ENCODE results near the gene SCFD2. TPM values are rescaled to one million over a fixed set of nuclear protein-coding genes. Genes with fewer than 3 reads are reported as not detected.
"Not testable (repeated sequence)": the region's sequence is repeated elsewhere in the genome, so short reads cannot be mapped to it uniquely, and the experiment has no call there.

SCFD2 gene
- polyA plus RNA-seq: 1 to 10 TPM; 2.2 to 8.4 (median 5.6) TPM
- long read RNA-seq, donor 1, partial matches to known transcripts: 25 of 25 reads
- long read RNA-seq, donor 1, other reads (novel, unspliced or antisense): 0 of 25 reads
- long read RNA-seq, donor 2: 0 reads
- long read RNA-seq, donor 3, partial matches to known transcripts: 6 of 6 reads
- long read RNA-seq, donor 3, other reads (novel, unspliced or antisense): 0 of 6 reads
- long read RNA-seq, donor 4: 0 reads
- long read RNA-seq, donor 5: 0 reads
- long read RNA-seq, donor 6: 0 reads
- long read RNA-seq, donor 7: 0 reads
- long read RNA-seq, donor 8: 0 reads
- long read RNA-seq, donor 9: 0 reads
- long read RNA-seq, donor 10, partial matches to known transcripts: 66 of 66 reads
- long read RNA-seq, donor 10, other reads (novel, unspliced or antisense): 0 of 66 reads

GRCh38 chr4:53365486-53366300 is at the start of gene SCFD2:
SCFD2 (minus strand) TSS chr4:53366061.
- FAIRE-seq (no peak), DNase-seq (peak; percentile 99 to 100)
- peak within 1 kb of the TSS; percentile 74 to 91 (median 79) for H3K4me3 ChIP-seq (ENCODE audit: low read depth in 1 of 3, low read length in 3 of 3)
- H3K9me3 ChIP-seq (ENCODE audit: control insufficient read depth in 2 of 2, insufficient read depth in 1 of 2, low read depth in 1 of 2, low read length in 1 of 2): no peaks in the 10 kb centered on the region
- no peaks in the 10 kb centered on the region for H3K27me3 ChIP-seq (ENCODE audit: control insufficient read depth in 3 of 3, insufficient read depth in 3 of 3, low read length in 3 of 3)
- H3K27ac ChIP-seq (ENCODE audit: low read depth in 1 of 3, low read length in 2 of 3): peak within 1 kb of the TSS in 2 of 3 donors; percentile 65 to 71
- H3K4me1 ChIP-seq (ENCODE audit: control insufficient read depth in 3 of 3, insufficient read depth in 2 of 3, low read depth in 1 of 3, low read length in 2 of 3): peaks cover 0 to 2% (median 0%) of the 10 kb centered on the region in 3 donors
- peaks cover 0 to 1% (median 0%) of the 10 kb centered on the region in 3 donors for H3K36me3 ChIP-seq (ENCODE audit: control insufficient read depth in 3 of 3, insufficient read depth in 2 of 3, low read depth in 1 of 3, low read length in 3 of 3)
- WGBS, 3 donors: 0% methylated on average over 46 to 51 of the region's 51 CpGs

GRCh38 chr4:53409479-53409878 is 43.6 kb upstream of the SCFD2 start:
- H3K9me3 ChIP-seq (ENCODE audit: control insufficient read depth in 2 of 2, insufficient read depth in 1 of 2, low read depth in 1 of 2, low read length in 1 of 2); H3K36me3 ChIP-seq (ENCODE audit: control insufficient read depth in 3 of 3, insufficient read depth in 2 of 3, low read depth in 1 of 3, low read length in 3 of 3); H3K4me1 ChIP-seq (ENCODE audit: control insufficient read depth in 3 of 3, insufficient read depth in 2 of 3, low read depth in 1 of 3, low read length in 2 of 3); H3K27me3 ChIP-seq (ENCODE audit: control insufficient read depth in 3 of 3, insufficient read depth in 3 of 3, low read length in 3 of 3); FAIRE-seq; H3K27ac ChIP-seq (ENCODE audit: low read depth in 1 of 3, low read length in 2 of 3); H3K4me3 ChIP-seq (ENCODE audit: low read depth in 1 of 3, low read length in 3 of 3); DNase-seq: not testable (repeated sequence)
- 95 to 96% (median 95%) methylated on average over 11 of the region's 11 CpGs for WGBS, 3 donors

- Histone ChIP-seq H3K27ac (ENCODE audit: low read depth in 1 of 3, low read length in 2 of 3) (no peak overlapping the region), H3K36me3 (ENCODE audit: control insufficient read depth in 3 of 3, insufficient read depth in 2 of 3, low read depth in 1 of 3, low read length in 3 of 3) (peaks cover 0 to 8% (median 4%) of the 10 kb centered on the region in 3 donors), H3K4me3 (ENCODE audit: low read depth in 1 of 3, low read length in 3 of 3) (no peak overlapping the region), H3K9me3 (ENCODE audit: control insufficient read depth in 2 of 2, insufficient read depth in 1 of 2, low read depth in 1 of 2, low read length in 1 of 2) (no peaks in the 10 kb centered on the region), H3K4me1 (ENCODE audit: control insufficient read depth in 3 of 3, insufficient read depth in 2 of 3, low read depth in 1 of 3, low read length in 2 of 3) (peaks cover 0 to 7% (median 4%) of the 10 kb centered on the region in 3 donors), H3K27me3 (ENCODE audit: control insufficient read depth in 3 of 3, insufficient read depth in 3 of 3, low read length in 3 of 3) (no peaks in the 10 kb centered on the region)
- DNase-seq (no peak), FAIRE-seq (no peak)
- 83 to 93% (median 88%) methylated on average over 4 of the region's 4 CpGs for WGBS, 3 donors
Observed at GRCh38 chr4:53380221-53380620, 14.4 kb upstream of the SCFD2 start.

GRCh38 chr4:53378171-53378482 is 12.3 kb upstream of the SCFD2 start:
- no peak for FAIRE-seq
- no peak for DNase-seq
- H3K4me3 ChIP-seq (ENCODE audit: low read depth in 1 of 3, low read length in 3 of 3): peak overlapping the region; percentile 97 to 100 (median 98)
- H3K27ac ChIP-seq (ENCODE audit: low read depth in 1 of 3, low read length in 2 of 3): peak overlapping the region; percentile 92 to 95 (median 95)
- peaks cover 0 to 7% (median 4%) of the 10 kb centered on the region in 3 donors for H3K4me1 ChIP-seq (ENCODE audit: control insufficient read depth in 3 of 3, insufficient read depth in 2 of 3, low read depth in 1 of 3, low read length in 2 of 3)
- no peaks in the 10 kb centered on the region for H3K27me3 ChIP-seq (ENCODE audit: control insufficient read depth in 3 of 3, insufficient read depth in 3 of 3, low read length in 3 of 3)
- H3K36me3 ChIP-seq (ENCODE audit: control insufficient read depth in 3 of 3, insufficient read depth in 2 of 3, low read depth in 1 of 3, low read length in 3 of 3): peaks cover 0 to under 1% (median 0%) of the 10 kb centered on the region in 3 donors
- 0 to 1% (median 0%) methylated on average over 10 of the region's 10 CpGs for WGBS, 3 donors
- H3K9me3 ChIP-seq (ENCODE audit: control insufficient read depth in 2 of 2, insufficient read depth in 1 of 2, low read depth in 1 of 2, low read length in 1 of 2): no peaks in the 10 kb centered on the region

GRCh38 chr4:53377319-53378170 is 11.7 kb upstream of the SCFD2 start, which contains the start of gene FIP1L1:
FIP1L1 (plus strand) TSS chr4:53377641; CDS start chr4:53377839, 198 bp downstream.
- H3K4me1 ChIP-seq (ENCODE audit: control insufficient read depth in 3 of 3, insufficient read depth in 2 of 3, low read depth in 1 of 3, low read length in 2 of 3): peaks cover 0 to 7% (median 4%) of the 10 kb centered on the region in 3 donors
- peak within 1 kb of the TSS; percentile 97 to 100 (median 98) for H3K4me3 ChIP-seq (ENCODE audit: low read depth in 1 of 3, low read length in 3 of 3)
- no peaks in the 10 kb centered on the region for H3K27me3 ChIP-seq (ENCODE audit: control insufficient read depth in 3 of 3, insufficient read depth in 3 of 3, low read length in 3 of 3)
- no peaks in the 10 kb centered on the region for H3K36me3 ChIP-seq (ENCODE audit: control insufficient read depth in 3 of 3, insufficient read depth in 2 of 3, low read depth in 1 of 3, low read length in 3 of 3)
- no peaks in the 10 kb centered on the region for H3K9me3 ChIP-seq (ENCODE audit: control insufficient read depth in 2 of 2, insufficient read depth in 1 of 2, low read depth in 1 of 2, low read length in 1 of 2)
- FAIRE-seq: no peak
- 0% methylated on average over 79 to 85 of the region's 85 CpGs for WGBS, 3 donors
- peak; percentile 95 to 98 for DNase-seq
- H3K27ac ChIP-seq (ENCODE audit: low read depth in 1 of 3, low read length in 2 of 3): peak within 1 kb of the TSS; percentile 92 to 95 (median 95)

- Histone ChIP-seq H3K4me3 (ENCODE audit: low read depth in 1 of 3, low read length in 3 of 3) (peak overlapping the region in 2 of 3 donors; percentile 97 to 100), H3K27ac (ENCODE audit: low read depth in 1 of 3, low read length in 2 of 3) (peak overlapping the region in 1 of 3 donors; percentile 64), H3K4me1 (ENCODE audit: control insufficient read depth in 3 of 3, insufficient read depth in 2 of 3, low read depth in 1 of 3, low read length in 2 of 3) (peaks cover 0 to 7% (median 4%) of the 10 kb centered on the region in 3 donors), H3K9me3 (ENCODE audit: control insufficient read depth in 2 of 2, insufficient read depth in 1 of 2, low read depth in 1 of 2, low read length in 1 of 2) (no peaks in the 10 kb centered on the region), H3K36me3 (ENCODE audit: control insufficient read depth in 3 of 3, insufficient read depth in 2 of 3, low read depth in 1 of 3, low read length in 3 of 3) (no peaks in the 10 kb centered on the region), H3K27me3 (ENCODE audit: control insufficient read depth in 3 of 3, insufficient read depth in 3 of 3, low read length in 3 of 3) (no peaks in the 10 kb centered on the region)
- WGBS, 3 donors: 41 to 51% (median 45%) methylated on average over 5 of the region's 5 CpGs
- no peak for FAIRE-seq
- DNase-seq: no peak
Observed at GRCh38 chr4:53376900-53377299, 11.0 kb upstream of the SCFD2 start.

- no peak for DNase-seq
- no peaks in the 10 kb centered on the region for H3K27me3 ChIP-seq (ENCODE audit: control insufficient read depth in 3 of 3, insufficient read depth in 3 of 3, low read length in 3 of 3)
- H3K4me3 ChIP-seq (ENCODE audit: low read depth in 1 of 3, low read length in 3 of 3): no peak overlapping the region
- FAIRE-seq: no peak
- 71 to 77% (median 76%) methylated on average over 4 of the region's 4 CpGs for WGBS, 3 donors
- H3K4me1 ChIP-seq (ENCODE audit: control insufficient read depth in 3 of 3, insufficient read depth in 2 of 3, low read depth in 1 of 3, low read length in 2 of 3): peaks cover 0 to 4% (median 3%) of the 10 kb centered on the region in 3 donors
- no peaks in the 10 kb centered on the region for H3K36me3 ChIP-seq (ENCODE audit: control insufficient read depth in 3 of 3, insufficient read depth in 2 of 3, low read depth in 1 of 3, low read length in 3 of 3)
- no peaks in the 10 kb centered on the region for H3K9me3 ChIP-seq (ENCODE audit: control insufficient read depth in 2 of 2, insufficient read depth in 1 of 2, low read depth in 1 of 2, low read length in 1 of 2)
- no peak overlapping the region for H3K27ac ChIP-seq (ENCODE audit: low read depth in 1 of 3, low read length in 2 of 3)
Observed at GRCh38 chr4:53374777-53375258, 9.0 kb upstream of the SCFD2 start.

All from small intestine (tissue), 16 donors.